Transverse colon (tissue), 4 donors: ENCODE measurements around the gene MYOM1. TPM values are rescaled to one million over a fixed set of nuclear protein-coding genes. Genes with fewer than 3 reads are reported as not detected.
A peak's percentile ranks its signal among the peaks of the same experiment; 100 is the strongest.

ENCODE experiments used
- DNase-seq: peaks from one replicate; pipeline ENCODE4 v3.0.0-alpha.2; 2019
- H3K27ac ChIP-seq, 4 donors: fragments of 200-600 bp; sonication (generic); 2 replicates each; pipeline ENCODE4 v1.5.1; 2016 to 2018; ENCODE audit warnings: inconsistent platforms in 4 of 4
- H3K27me3 ChIP-seq: fragments of 200-600 bp; sonication (generic); 2 replicates; pipeline ENCODE4 v1.5.1; 2017; ENCODE audit warnings: inconsistent platforms
- H3K36me3 ChIP-seq, 4 donors: fragments of 200-600 bp; sonication (generic); 2 replicates each; pipeline ENCODE4 v1.5.1; 2017 to 2019; ENCODE audit warnings: inconsistent platforms in 4 of 4
- H3K4me1 ChIP-seq, 4 donors: fragments of 200-600 bp; sonication (generic); 2 replicates each; pipeline ENCODE4 v1.5.1; 2017 to 2020; ENCODE audit warnings: inconsistent platforms in 4 of 4
- H3K4me3 ChIP-seq, 4 donors: fragments of 200-600 bp; sonication (generic); 1 replicate in 1 of 4; 2 replicates in 3 of 4; pipeline versions ENCODE4 v1.5.1 to v1.6.1; 2017 to 2019; ENCODE audit warnings: inconsistent platforms in 4 of 4
- H3K9me3 ChIP-seq, 2 donors: fragments of 200-600 bp; sonication (generic); 2 replicates each; pipeline ENCODE4 v1.5.1; 2017 to 2019; ENCODE audit warnings: inconsistent platforms in 2 of 2
- CTCF ChIP-seq, 5 experiments: fragments of 200-600 bp in 3 of 5; fragments of 450-650 bp in 2 of 5; sonication (generic) in 3 of 5; IDR thresholded peaks; 1 replicate in 2 of 5; 2 replicates in 3 of 5; pipeline ENCODE4 v1.5.1; 2016 to 2017; ENCODE audit warnings: antibody characterized with exemption in 5 of 5, inconsistent platforms in 3 of 5, mild to moderate bottlenecking in 2 of 5, moderate library complexity in 1 of 5
- EP300 ChIP-seq: sonication (generic); formaldehyde crosslinking; IDR thresholded peaks from one replicate; pipeline ENCODE4 v1.6.1; 2017; ENCODE audit warnings: antibody characterized with exemption, low read depth
- POLR2A ChIP-seq: fragments of 450-650 bp; IDR thresholded peaks from one replicate; pipeline ENCODE4 v1.6.1; 2016; ENCODE audit warnings: antibody characterized with exemption, mild to moderate bottlenecking, moderate library complexity
- POLR2AphosphoS5 ChIP-seq, 3 donors: sonication (generic); formaldehyde crosslinking; IDR thresholded peaks; one replicate each; pipeline ENCODE4 v1.6.1; 2016; ENCODE audit warnings: antibody characterized with exemption in 3 of 3
- WGBS, 2 donors: methylation state at CpG; one replicate each; pipeline ENCODE4 v1.1.5; 2018; ENCODE audit warnings: low coverage in 1 of 2; 5-methylcytosine and 5-hydroxymethylcytosine counted together
- in situ Hi-C, 4 donors: fragments of 200-750 bp; cut with MboI; loops; one replicate each; pipeline versions ENCODE4 v1.15.0 to v1.15.1; 2017; ENCODE audit warnings: low sequenced_read_pairs in 3 of 4, low pct_ligation_motif_present in 1 of 4, low pct_unique_long_range_greater_than_20kb in 1 of 4
- intact Hi-C: fragments of 100-400 bp; cut with DNase I; formaldehyde crosslinking; loops from one replicate; pipeline ENCODE4 v1.15.1; 2023; ENCODE audit warnings: low total_unique reads
- total RNA-seq, 4 donors: library from RNA; depleted of rRNA; stranded (reverse); fragments of >200 nt; gene quantifications; one replicate each; pipeline ENCODE4 v1.1.0, GENCODE V29; 2016

The MYOM1 gene
- total RNA-seq, 4 donors from 2014 or later = 6.0 to 30.4 (median 7.7) TPM

GRCh38 chr18:3157606-3158005 is 62.2 kb downstream of the MYOM1 start:
- Histone ChIP-seq H3K27ac (no peak overlapping the region), H3K4me1 (peaks cover 0 to 9% (median 0%) of the 10 kb centered on the region in 4 donors), H3K36me3 (no peaks in the 10 kb centered on the region), H3K27me3 (no peaks in the 10 kb centered on the region), H3K9me3 (no peaks in the 10 kb centered on the region), H3K4me3 (no peak overlapping the region)
- WGBS, 2 donors = 79 to 94% methylated on average over 2 of the region's 2 CpGs
- intact Hi-C loops (loop anchor here (10.0 kb wide), 1 partner anchor 87 kb away; the partner anchor contains the start of gene MYL12A), in situ Hi-C loops (loop anchor here in 2 of 4 donors (10.0 kb wide), 2 partner anchors 77 to 87 kb away; partner anchors contain the start of gene MYL12A (in 1 of the 2))
- no peak for DNase-seq
- TF ChIP-seq CTCF (IDR thresholded peaks at IDR 0.05) (no peak), POLR2A (no peak), EP300 (no peak), POLR2AphosphoS5 (IDR thresholded peaks at IDR 0.05) (no peak)

GRCh38 chr18:3157086-3157485 is 62.7 kb downstream of the MYOM1 start:
- in situ Hi-C loops = loop anchor here in 2 of 4 donors (10.0 kb wide), 2 partner anchors 78 to 88 kb away; partner anchors contain the start of gene MYL12A (in 1 of the 2)

GRCh38 chr18:3156325-3156640 is 63.5 kb downstream of the MYOM1 start:
- Histone ChIP-seq H3K9me3 (no peaks in the 10 kb centered on the region), H3K4me3 (no peak overlapping the region), H3K27ac (peak overlapping the region in 1 of 4 donors; percentile 42), H3K27me3 (no peaks in the 10 kb centered on the region), H3K4me1 (peaks cover 0 to under 1% (median 0%) of the 10 kb centered on the region in 4 donors), H3K36me3 (no peaks in the 10 kb centered on the region)
- WGBS, 2 donors = 63 to 100% methylated on average over 1 of the region's 1 CpG
- in situ Hi-C loops = loop anchor here in 2 of 4 donors (10.0 kb wide), 2 partner anchors 79 to 89 kb away; partner anchors contain the start of gene MYL12A (in 1 of the 2)
- DNase-seq = no peak
- intact Hi-C loops = loop anchor here (10.0 kb wide), 1 partner anchor 89 kb away; the partner anchor contains the start of gene MYL12A
- TF ChIP-seq CTCF (IDR thresholded peaks at IDR 0.05) (no peak), POLR2A (no peak), POLR2AphosphoS5 (IDR thresholded peaks at IDR 0.05) (no peak), EP300 (no peak)

More at GRCh38 chr18:3157086-3157485, 62.7 kb downstream of the MYOM1 start:
- Histone ChIP-seq H3K4me3 (no peak overlapping the region), H3K27me3 (no peaks in the 10 kb centered on the region), H3K4me1 (peaks cover 0 to 8% (median 0%) of the 10 kb centered on the region in 4 donors), H3K27ac (no peak overlapping the region), H3K36me3 (no peaks in the 10 kb centered on the region), H3K9me3 (no peaks in the 10 kb centered on the region)
- TF ChIP-seq POLR2A = no peak
- no peak for TF ChIP-seq POLR2AphosphoS5 (IDR thresholded peaks at IDR 0.05)
- no peak for TF ChIP-seq CTCF (IDR thresholded peaks at IDR 0.05)
- TF ChIP-seq EP300 = no peak
- no peak for DNase-seq
- intact Hi-C loops = loop anchor here (10.0 kb wide), 1 partner anchor 88 kb away; the partner anchor contains the start of gene MYL12A
- 81 to 87% methylated on average over 3 to 5 of the region's 5 CpGs for WGBS, 2 donors

- intact Hi-C loops = loop anchor here (10.0 kb wide), 1 partner anchor 91 kb away; the partner anchor contains the start of gene MYL12A
Observed at GRCh38 chr18:3154214-3154613, 65.6 kb downstream of the MYOM1 start.

More at GRCh38 chr18:3154214-3154613, 65.6 kb downstream of the MYOM1 start:
- TF ChIP-seq CTCF (IDR thresholded peaks at IDR 0.05) (no peak), POLR2AphosphoS5 (IDR thresholded peaks at IDR 0.05) (no peak), POLR2A (no peak), EP300 (no peak)
- Histone ChIP-seq H3K27me3 (no peaks in the 10 kb centered on the region), H3K4me3 (no peak overlapping the region), H3K9me3 (no peaks in the 10 kb centered on the region), H3K36me3 (no peaks in the 10 kb centered on the region), H3K27ac (no peak overlapping the region), H3K4me1 (no peaks in the 10 kb centered on the region)
- in situ Hi-C loops = loop anchor here in 2 of 4 donors (10.0 kb wide), 2 partner anchors 81 to 91 kb away; partner anchors contain the start of gene MYL12A (in 1 of the 2)
- WGBS, 2 donors = 90 to 93% methylated on average over 2 of the region's 2 CpGs
- DNase-seq = no peak
